Measurements from ENCODE around the gene CTDSPL.

Gene CTDSPL

DNA sequence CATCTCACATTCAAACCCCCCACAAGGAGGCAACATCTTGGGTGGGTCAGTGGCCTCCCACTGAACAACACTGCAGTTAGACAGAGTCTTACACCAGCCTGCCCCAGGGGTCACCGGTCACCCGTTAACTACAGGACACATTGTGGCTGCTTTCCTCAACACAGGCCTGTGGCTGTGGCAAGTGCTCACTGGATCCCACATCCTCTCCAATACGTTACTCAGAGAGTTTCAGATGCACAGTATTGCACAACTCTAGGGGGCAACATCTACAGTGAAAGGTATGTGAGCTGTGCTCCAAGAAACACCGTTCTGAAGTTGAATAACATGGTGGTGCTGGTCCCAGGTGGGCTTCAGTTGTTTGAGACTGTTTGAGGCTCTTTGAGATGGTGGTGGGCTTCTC lies 41.0 kb downstream of the CTDSPL start:
- no peak for TF ChIP-seq TEAD4 (IDR thresholded peaks at IDR 0.05)
- TF ChIP-seq RAD21 (IDR thresholded peaks at IDR 0.05; ENCODE audit: low read depth) = no peak
- no peak for TF ChIP-seq FOXM1 (IDR thresholded peaks at IDR 0.05; ENCODE audit: borderline replicate concordance, low read depth)
- TF ChIP-seq EP300 (IDR thresholded peaks at IDR 0.05; ENCODE audit: borderline replicate concordance) = no peak
- no peak for TF ChIP-seq MAX (IDR thresholded peaks at IDR 0.05)
- TF ChIP-seq, protein P1, sequence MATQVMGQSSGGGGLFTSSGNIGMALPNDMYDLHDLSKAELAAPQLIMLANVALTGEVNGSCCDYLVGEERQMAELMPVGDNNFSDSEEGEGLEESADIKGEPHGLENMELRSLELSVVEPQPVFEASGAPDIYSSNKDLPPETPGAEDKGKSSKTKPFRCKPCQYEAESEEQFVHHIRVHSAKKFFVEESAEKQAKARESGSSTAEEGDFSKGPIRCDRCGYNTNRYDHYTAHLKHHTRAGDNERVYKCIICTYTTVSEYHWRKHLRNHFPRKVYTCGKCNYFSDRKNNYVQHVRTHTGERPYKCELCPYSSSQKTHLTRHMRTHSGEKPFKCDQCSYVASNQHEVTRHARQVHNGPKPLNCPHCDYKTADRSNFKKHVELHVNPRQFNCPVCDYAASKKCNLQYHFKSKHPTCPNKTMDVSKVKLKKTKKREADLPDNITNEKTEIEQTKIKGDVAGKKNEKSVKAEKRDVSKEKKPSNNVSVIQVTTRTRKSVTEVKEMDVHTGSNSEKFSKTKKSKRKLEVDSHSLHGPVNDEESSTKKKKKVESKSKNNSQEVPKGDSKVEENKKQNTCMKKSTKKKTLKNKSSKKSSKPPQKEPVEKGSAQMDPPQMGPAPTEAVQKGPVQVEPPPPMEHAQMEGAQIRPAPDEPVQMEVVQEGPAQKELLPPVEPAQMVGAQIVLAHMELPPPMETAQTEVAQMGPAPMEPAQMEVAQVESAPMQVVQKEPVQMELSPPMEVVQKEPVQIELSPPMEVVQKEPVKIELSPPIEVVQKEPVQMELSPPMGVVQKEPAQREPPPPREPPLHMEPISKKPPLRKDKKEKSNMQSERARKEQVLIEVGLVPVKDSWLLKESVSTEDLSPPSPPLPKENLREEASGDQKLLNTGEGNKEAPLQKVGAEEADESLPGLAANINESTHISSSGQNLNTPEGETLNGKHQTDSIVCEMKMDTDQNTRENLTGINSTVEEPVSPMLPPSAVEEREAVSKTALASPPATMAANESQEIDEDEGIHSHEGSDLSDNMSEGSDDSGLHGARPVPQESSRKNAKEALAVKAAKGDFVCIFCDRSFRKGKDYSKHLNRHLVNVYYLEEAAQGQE (IDR thresholded peaks at IDR 0.05; ENCODE audit: low read depth) = no peak
- no peak for TF ChIP-seq NFIC (IDR thresholded peaks at IDR 0.05)
- no peak for TF ChIP-seq USF1 (IDR thresholded peaks at IDR 0.05)
- no peak for TF ChIP-seq TAF1 (IDR thresholded peaks at IDR 0.05; ENCODE audit: low read depth)
- no peak for TF ChIP-seq CEBPB (IDR thresholded peaks at IDR 0.05)
- no peak for TF ChIP-seq EGR1 (IDR thresholded peaks at IDR 0.05)
- TF ChIP-seq TCF12 (IDR thresholded peaks at IDR 0.05; ENCODE audit: low read depth) = no peak
- no peak for TF ChIP-seq ZBTB7A (IDR thresholded peaks at IDR 0.05; ENCODE audit: low read depth)
- no peak for TF ChIP-seq YY1 (IDR thresholded peaks at IDR 0.05; ENCODE audit: low read depth)
- TF ChIP-seq CREB1 (IDR thresholded peaks at IDR 0.05; ENCODE audit: low read depth) = no peak

DNA sequence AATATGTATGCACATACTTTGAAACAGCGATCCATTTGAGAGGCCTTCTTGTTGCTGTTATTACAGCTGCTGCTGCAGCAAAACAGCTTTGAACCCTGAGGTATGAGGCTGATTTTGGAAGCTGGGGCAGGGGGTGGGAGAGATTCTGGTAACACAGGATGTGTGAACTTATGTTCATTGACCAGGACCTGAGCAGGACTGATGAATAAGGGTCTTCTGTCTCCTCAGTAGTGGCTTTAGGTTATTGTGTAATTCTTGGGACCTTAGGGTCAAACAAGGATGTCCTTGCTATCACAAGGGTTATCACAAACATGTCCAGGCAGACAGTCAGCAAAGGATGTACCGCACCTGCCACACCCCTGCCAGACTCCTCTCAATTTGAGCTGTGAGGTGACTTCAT lies 41.6 kb downstream of the CTDSPL start:
- TF ChIP-seq MAX (IDR thresholded peaks at IDR 0.05) = no peak
- TF ChIP-seq CREB1 (IDR thresholded peaks at IDR 0.05; ENCODE audit: low read depth) = no peak
- no peak for TF ChIP-seq CEBPB (IDR thresholded peaks at IDR 0.05)
- TF ChIP-seq TCF12 (IDR thresholded peaks at IDR 0.05; ENCODE audit: low read depth) = no peak
- no peak for TF ChIP-seq FOXM1 (IDR thresholded peaks at IDR 0.05; ENCODE audit: borderline replicate concordance, low read depth)
- no peak for TF ChIP-seq YY1 (IDR thresholded peaks at IDR 0.05; ENCODE audit: low read depth)
- no peak for TF ChIP-seq ZBTB7A (IDR thresholded peaks at IDR 0.05; ENCODE audit: low read depth)
- TF ChIP-seq RAD21 (IDR thresholded peaks at IDR 0.05; ENCODE audit: low read depth) = no peak
- no peak for TF ChIP-seq TEAD4 (IDR thresholded peaks at IDR 0.05)
- TF ChIP-seq, protein P1 (IDR thresholded peaks at IDR 0.05; ENCODE audit: low read depth) = no peak
- no peak for TF ChIP-seq TAF1 (IDR thresholded peaks at IDR 0.05; ENCODE audit: low read depth)
- TF ChIP-seq EGR1 (IDR thresholded peaks at IDR 0.05) = no peak
- no peak for TF ChIP-seq NFIC (IDR thresholded peaks at IDR 0.05)
- TF ChIP-seq USF1 (IDR thresholded peaks at IDR 0.05) = no peak
- no peak for TF ChIP-seq EP300 (IDR thresholded peaks at IDR 0.05; ENCODE audit: borderline replicate concordance)

GRCh38 chr3:37903734-37904133 lies 42.1 kb downstream of the CTDSPL start:
- TF ChIP-seq TAF1 (IDR thresholded peaks at IDR 0.05; ENCODE audit: low read depth) (no peak), YY1 (IDR thresholded peaks at IDR 0.05; ENCODE audit: low read depth) (no peak), RAD21 (IDR thresholded peaks at IDR 0.05; ENCODE audit: low read depth) (no peak), NFIC (IDR thresholded peaks at IDR 0.05) (no peak), CEBPB (IDR thresholded peaks at IDR 0.05) (no peak), USF1 (IDR thresholded peaks at IDR 0.05) (no peak), EP300 (IDR thresholded peaks at IDR 0.05; ENCODE audit: borderline replicate concordance) (no peak), CREB1 (IDR thresholded peaks at IDR 0.05; ENCODE audit: low read depth) (no peak), TCF12 (IDR thresholded peaks at IDR 0.05; ENCODE audit: low read depth) (no peak), EGR1 (IDR thresholded peaks at IDR 0.05) (no peak), ZBTB7A (IDR thresholded peaks at IDR 0.05; ENCODE audit: low read depth) (no peak)
- TF ChIP-seq, protein P1 (IDR thresholded peaks at IDR 0.05; ENCODE audit: low read depth) = no peak

- no peak for TF ChIP-seq EGR1 (IDR thresholded peaks at IDR 0.05)
- TF ChIP-seq FOXM1 (IDR thresholded peaks at IDR 0.05; ENCODE audit: borderline replicate concordance, low read depth) = no peak
- TF ChIP-seq CREB1 (IDR thresholded peaks at IDR 0.05; ENCODE audit: low read depth) = no peak
- TF ChIP-seq TAF1 (IDR thresholded peaks at IDR 0.05; ENCODE audit: low read depth) = no peak
- TF ChIP-seq, protein P1 (IDR thresholded peaks at IDR 0.05; ENCODE audit: low read depth) = no peak
- TF ChIP-seq NFIC (IDR thresholded peaks at IDR 0.05) = no peak
- TF ChIP-seq TCF12 (IDR thresholded peaks at IDR 0.05; ENCODE audit: low read depth) = no peak
- no peak for TF ChIP-seq TEAD4 (IDR thresholded peaks at IDR 0.05)
- TF ChIP-seq ZBTB7A (IDR thresholded peaks at IDR 0.05; ENCODE audit: low read depth) = no peak
- no peak for TF ChIP-seq YY1 (IDR thresholded peaks at IDR 0.05; ENCODE audit: low read depth)
- TF ChIP-seq MAX (IDR thresholded peaks at IDR 0.05) = no peak
- TF ChIP-seq RAD21 (IDR thresholded peaks at IDR 0.05; ENCODE audit: low read depth) = no peak
- no peak for TF ChIP-seq USF1 (IDR thresholded peaks at IDR 0.05)
- TF ChIP-seq EP300 (IDR thresholded peaks at IDR 0.05; ENCODE audit: borderline replicate concordance) = no peak
- TF ChIP-seq CEBPB (IDR thresholded peaks at IDR 0.05) = no peak
Observed at GRCh38 chr3:37904601-37905000, 42.9 kb downstream of the CTDSPL start.
